K562 (cell line): ENCODE measurements around the gene RERE. TPM values are rescaled to one million over a fixed set of nuclear protein-coding genes. Genes with fewer than 3 reads are reported as not detected.

ENCODE experiments used
- ATAC-seq: fragments of 200-7000 bp; cut with Tn5 transposase; 3 replicates; pipeline ENCODE4 v1.9.1; 2020; ENCODE audit warnings: moderate library complexity
- BruUV-seq: library from RNA; stranded (reverse); fragments of 400-500 nt; replicated peaks from 2 replicates; lab custom pipeline; 2021; lab: Mats Ljungman, UMichigan
- CTCF ChIA-PET: fragments of 300-600 bp; formaldehyde crosslinking; extraction: SDS; loops from one replicate; lab custom pipeline; 2021; ENCODE audit warnings: low intra/inter-chr PET ratio; lab: Yijun Ruan, JAX
- POLR2A ChIA-PET: fragments of 300-600, 350-650 bp; sonication (Branson Sonifier 250); formaldehyde crosslinking; extraction: SDS; loops from one replicate; lab custom pipeline; 2021; ENCODE audit warnings: antibody characterized with exemption, inconsistent platforms; lab: Yijun Ruan, JAX
- DNase-seq, 4 experiments: peaks; one replicate each; pipeline versions ENCODE4 v3.0.0 to v3.0.0-alpha.2; 2011 to 2018; ENCODE audit warnings: low spot score in 3 of 4, mixed read lengths in 3 of 4; ENCODE audit errors: extremely low read depth in 1 of 4
- FAIRE-seq: peaks from 2 replicates; lab custom pipeline; 2011; peaks lifted over from hg19 to GRCh38; lab: Jason Lieb, UNC
- H2AFZ ChIP-seq: 2 replicates; pipeline ENCODE4 v1.6.0; 2011; ENCODE audit warnings: low read depth, low read length, control low read depth, inconsistent platforms
- H3K27ac ChIP-seq: fragments of 200-600 bp; 3 replicates; pipeline ENCODE4 v1.8.0; 2011; ENCODE audit warnings: low read depth, mild to moderate bottlenecking, control low read depth, inconsistent platforms, low read length, moderate library complexity, mixed read lengths; ENCODE audit errors: extremely low read depth
- H3K27me3 ChIP-seq, 2 experiments: fragments of 300-600 bp in 1 of 2; 2 replicates in 1 of 2; 3 replicates in 1 of 2; pipeline versions ENCODE4 v1.6.0 to v1.8.0; 2011; ENCODE audit warnings: inconsistent platforms in 2 of 2, low read length in 2 of 2, mild to moderate bottlenecking in 1 of 2, mixed read lengths in 1 of 2, moderate library complexity in 1 of 2; ENCODE audit not compliant: control insufficient read depth in 2 of 2, insufficient read depth in 2 of 2
- H3K36me3 ChIP-seq: fragments of 300-600 bp; 3 replicates; pipeline ENCODE4 v1.8.0; 2011; ENCODE audit warnings: mild to moderate bottlenecking, low read length, inconsistent platforms; ENCODE audit not compliant: control insufficient read depth, insufficient read depth
- H3K4me1 ChIP-seq, 2 experiments: fragments of 200-600 bp in 1 of 2; replicated peaks in 1 of 2; 2 replicates in 1 of 2; 3 replicates in 1 of 2; pipeline versions ENCODE4 v1.5.1 to v1.8.0; 2011; ENCODE audit warnings: inconsistent platforms in 2 of 2, low read length in 2 of 2, mild to moderate bottlenecking in 1 of 2, mixed read lengths in 1 of 2, moderate library complexity in 1 of 2; ENCODE audit not compliant: control insufficient read depth in 2 of 2, insufficient read depth in 2 of 2
- H3K4me2 ChIP-seq: 2 replicates; pipeline ENCODE4 v1.6.1; 2011; ENCODE audit warnings: low read length, control low read depth, inconsistent platforms, mixed read lengths; ENCODE audit not compliant: insufficient read depth
- H3K4me3 ChIP-seq: fragments of 200-600 bp; sonication (generic), shearing (Covaris generic); 2 replicates; pipeline ENCODE4 v1.5.1; 2016; ENCODE audit warnings: control low read depth, inconsistent platforms
- H3K79me2 ChIP-seq: fragments of 200-600 bp; 3 replicates; pipeline ENCODE4 v1.8.0; 2011; ENCODE audit warnings: low read length, inconsistent platforms; ENCODE audit not compliant: control insufficient read depth, insufficient read depth
- H3K9ac ChIP-seq, 2 experiments: 2 replicates each; pipeline versions ENCODE4 v1.6.0 to v1.6.1; 2011; ENCODE audit warnings: low read depth in 2 of 2, low read length in 2 of 2, control low read depth in 1 of 2, inconsistent platforms in 1 of 2, mild to moderate bottlenecking in 1 of 2, mixed read lengths in 1 of 2; ENCODE audit not compliant: insufficient read depth in 1 of 2
- H3K9me1 ChIP-seq: one replicate; pipeline ENCODE4 v1.6.0; 2011; ENCODE audit warnings: inconsistent platforms, mild to moderate bottlenecking, low read length, moderate library complexity; ENCODE audit not compliant: control insufficient read depth, insufficient read depth
- H3K9me3 ChIP-seq: replicated peaks from 2 replicates; pipeline ENCODE4 v1.5.1; 2011; ENCODE audit warnings: low read depth, low read length, inconsistent platforms; ENCODE audit not compliant: control insufficient read depth, insufficient read depth
- H4K20me1 ChIP-seq: replicated peaks from 2 replicates; pipeline ENCODE4 v1.6.1; 2011; ENCODE audit warnings: low read length, inconsistent platforms, mixed read lengths; ENCODE audit not compliant: control insufficient read depth, insufficient read depth
- HBP1 ChIP-seq: fragments of 450-650 bp; formaldehyde crosslinking; IDR thresholded peaks from 2 replicates; pipeline ENCODE4 v1.4.0; 2022; ENCODE audit warnings: missing genetic modification characterization
- HNRNPK ChIP-seq: fragments of 200-400 bp; formaldehyde crosslinking; IDR thresholded peaks from one replicate; pipeline ENCODE4 v1.6.1; 2018; ENCODE audit warnings: mild to moderate bottlenecking, low read depth, low read length; ENCODE audit not compliant: poor library complexity, severe bottlenecking
- IRF1 ChIP-seq: sonication (generic); formaldehyde crosslinking; IDR thresholded peaks from 2 replicates; pipeline ENCODE4 v1.8.0; 2022; ENCODE audit warnings: missing genetic modification reagents, mild to moderate bottlenecking, borderline replicate concordance
- TAL1 ChIP-seq: fragments of 450-650 bp; IDR thresholded peaks from 2 replicates; pipeline ENCODE4 v1.6.1; 2016; ENCODE audit warnings: mild to moderate bottlenecking
- ZNF174 ChIP-seq: fragments of 250-450 bp; sonication (Bioruptor Pico); IDR thresholded peaks from 2 replicates; pipeline ENCODE4 v1.4.0; 2020; ENCODE audit warnings: mild to moderate bottlenecking
- ZNF3 ChIP-seq: fragments of 250-450 bp; sonication (Bioruptor Pico); IDR thresholded peaks from 2 replicates; pipeline ENCODE4 v1.5.0; 2021; ENCODE audit warnings: mild to moderate bottlenecking, moderate library complexity
- ZNF668 ChIP-seq: fragments of 250-450 bp; sonication (Bioruptor Pico); IDR thresholded peaks from 2 replicates; pipeline ENCODE4 v1.8.0; 2022; ENCODE audit warnings: mild to moderate bottlenecking, inconsistent platforms
- in situ Hi-C: fragments of 300-500 bp; cut with MboI; formaldehyde crosslinking; loops from 4 replicates; pipeline ENCODE4 v1.15.0; 2018; ENCODE audit warnings: inconsistent platforms, mixed read lengths
- intact Hi-C: fragments of 100-400 bp; cut with micrococcal nuclease; formaldehyde crosslinking; loops from 2 replicates; pipeline ENCODE4 v1.14.2; 2022
- polyA plus RNA-seq, 8 experiments: library from polyadenylated mRNA; depleted of rRNA in 4 of 8; stranded (reverse) in 5 of 8; unstranded in 3 of 8; fragments of >200 nt; fragmentation: Nextera tagmentation in 2 of 8; fragmentation: Illumina TruSeq in 1 of 8; extraction: Ambion mirVana in 2 of 8; extraction: Trizol in 1 of 8; gene quantifications; 2 replicates each; pipeline versions ENCODE4 v1.2.1 to v1.2.3, GENCODE V29; 2011 to 2014; ENCODE audit warnings: inconsistent platforms in 1 of 8, missing spikeins in 1 of 8
- total RNA-seq, 7 experiments: library from RNA; depleted of rRNA in 6 of 7; stranded (reverse); fragments of >200 nt in 6 of 7; fragmentation: Illumina TruSeq in 2 of 7; extraction: Trizol in 2 of 7; gene quantifications; 2 replicates each; pipeline versions ENCODE4 v1.2.1 to v1.2.3, GENCODE V29; 2011 to 2021; ENCODE audit warnings: low replicate concordance in 1 of 7

Gene RERE
- total and polyA plus RNA-seq, 9 of the 15 experiments (the other 6 are each of a cell fraction or from before 2014, with no cell fraction given): 3.0 to 51.5 (median 13.4) TPM

GRCh38 chr1:8676072-8676471 lies 141.4 kb downstream of the RERE start:
- H2AFZ ChIP-seq: no peak overlapping the region
- no peaks in the 10 kb centered on the region for H3K36me3 ChIP-seq
- H3K4me3 ChIP-seq: no peak overlapping the region
- TF ChIP-seq TAL1 (no peak), ZNF668 (CRISPR knock-in tag) (no peak), IRF1 (CRISPR knock-in tag) (no peak), ZNF174 (no peak), HNRNPK (no peak), ZNF3 (CRISPR knock-in tag) (no peak), HBP1 (CRISPR knock-in tag) (no peak)
- POLR2A ChIA-PET: interaction anchor here (1.5 kb wide), 1 partner anchor 13 kb away, joined by 3 read pairs; no protein-coding TSS in a partner anchor
- no peak overlapping the region for H3K9ac ChIP-seq
- no peak for ATAC-seq
- H3K4me1 ChIP-seq: peaks cover 0 to 8% of the 10 kb centered on the region in 2 experiments; a peak in 2 of 5 replicates
- intact Hi-C loops: no loop called here
- in situ Hi-C loops: no loop called here
- H3K9me1 ChIP-seq: no peaks in the 10 kb centered on the region
- FAIRE-seq: no peak
- H4K20me1 ChIP-seq: peaks cover 37% of the 10 kb centered on the region
- no peak overlapping the region for H3K4me2 ChIP-seq
- no TSS peak for BruUV-seq
- CTCF ChIA-PET: interaction anchor here (0.6 kb wide), 1 partner anchor 390 kb away, joined by 3 read pairs; no protein-coding TSS in a partner anchor
- no peak overlapping the region for H3K27ac ChIP-seq
- DNase-seq: no peak
- H3K9me3 ChIP-seq: no peaks in the 10 kb centered on the region
- no peaks in the 10 kb centered on the region for H3K27me3 ChIP-seq
- peaks cover 69% of the 10 kb centered on the region for H3K79me2 ChIP-seq
